H9 (cell line): ENCODE data around the gene RNF224. TPM values are rescaled to one million over a fixed set of nuclear protein-coding genes. Genes with fewer than 3 reads are reported as not detected.

ENCODE experiments used
- DNase-seq: peaks from one replicate; pipeline ENCODE4 v3.0.0-alpha.2; 2017
- H2AFZ ChIP-seq: one replicate; pipeline ENCODE4 v1.6.1; 2013; ENCODE audit warnings: mild to moderate bottlenecking, low read length, control low read depth, moderate library complexity
- H2AK5ac ChIP-seq: 2 replicates; pipeline ENCODE4 v1.6.1; 2013; ENCODE audit warnings: low read length, control low read depth, mixed read lengths; ENCODE audit not compliant: insufficient read length
- H2BK120ac ChIP-seq: one replicate; pipeline ENCODE4 v1.6.1; 2013; ENCODE audit warnings: low read depth, mild to moderate bottlenecking, low read length, control low read depth, inconsistent platforms; ENCODE audit not compliant: poor library complexity, severe bottlenecking
- H2BK12ac ChIP-seq: 2 replicates; pipeline ENCODE4 v1.6.1; 2013; ENCODE audit warnings: low read length, control low read depth, mixed read lengths, low read depth; ENCODE audit not compliant: insufficient read length
- H2BK15ac ChIP-seq: 2 replicates; pipeline ENCODE4 v1.6.1; 2013; ENCODE audit warnings: low read depth, low read length, control low read depth
- H2BK20ac ChIP-seq: one replicate; pipeline ENCODE4 v1.6.1; 2013; ENCODE audit warnings: low read depth, mild to moderate bottlenecking, low read length, control low read depth, inconsistent platforms; ENCODE audit not compliant: poor library complexity, severe bottlenecking
- H2BK5ac ChIP-seq: 2 replicates; pipeline ENCODE4 v1.6.1; 2013; ENCODE audit warnings: low read length, control low read depth, mixed read lengths; ENCODE audit not compliant: insufficient read length
- H3K14ac ChIP-seq: 2 replicates; pipeline ENCODE4 v1.6.1; 2013; ENCODE audit warnings: low read length, control low read depth; ENCODE audit not compliant: insufficient read depth
- H3K18ac ChIP-seq: 2 replicates; pipeline ENCODE4 v1.6.1; 2013; ENCODE audit warnings: low read depth, mild to moderate bottlenecking, mixed read lengths, low read length, control low read depth; ENCODE audit not compliant: insufficient read length
- H3K23ac ChIP-seq: 2 replicates; pipeline ENCODE4 v1.6.1; 2013; ENCODE audit warnings: low read length, control low read depth, mixed read lengths, low read depth; ENCODE audit not compliant: insufficient read length
- H3K23me2 ChIP-seq: 2 replicates; pipeline ENCODE4 v1.6.1; 2013; ENCODE audit warnings: low read depth, mild to moderate bottlenecking, mixed read lengths, low read length, control low read depth; ENCODE audit not compliant: insufficient read length, poor library complexity, severe bottlenecking
- H3K27ac ChIP-seq: 2 replicates; pipeline ENCODE4 v1.5.1; 2013; ENCODE audit warnings: low read length, control low read depth, mixed read lengths, low read depth; ENCODE audit not compliant: insufficient read length
- H3K27me3 ChIP-seq: 2 replicates; pipeline ENCODE4 v1.6.1; 2013; ENCODE audit warnings: low read length, control low read depth, inconsistent platforms; ENCODE audit not compliant: insufficient read depth
- H3K4ac ChIP-seq: 2 replicates; pipeline ENCODE4 v1.6.1; 2013; ENCODE audit warnings: low read depth, mild to moderate bottlenecking, control low read depth, inconsistent platforms, low read length, moderate library complexity
- H3K4me1 ChIP-seq: 2 replicates; pipeline ENCODE4 v1.6.1; 2013; ENCODE audit warnings: low read length, control low read depth, inconsistent platforms; ENCODE audit not compliant: insufficient read depth
- H3K4me2 ChIP-seq: 2 replicates; pipeline ENCODE4 v1.6.1; 2013; ENCODE audit warnings: low read length, control low read depth, mixed read lengths; ENCODE audit not compliant: insufficient read length, insufficient read depth
- H3K56ac ChIP-seq: 2 replicates; pipeline ENCODE4 v1.6.1; 2013; ENCODE audit warnings: low read depth, mild to moderate bottlenecking, mixed read lengths, low read length, control low read depth; ENCODE audit not compliant: insufficient read length
- H3K79me1 ChIP-seq: 2 replicates; pipeline ENCODE4 v1.6.1; 2013; ENCODE audit warnings: low read depth, mild to moderate bottlenecking, moderate library complexity, low read length, control low read depth, inconsistent platforms; ENCODE audit not compliant: insufficient read depth, poor library complexity, severe bottlenecking
- H3K79me2 ChIP-seq: 2 replicates; pipeline ENCODE4 v1.6.1; 2013; ENCODE audit warnings: low read length, control low read depth, inconsistent platforms; ENCODE audit not compliant: insufficient read depth
- H3K9ac ChIP-seq: 2 replicates; pipeline ENCODE4 v1.6.1; 2013; ENCODE audit warnings: low read length, control low read depth, mixed read lengths; ENCODE audit not compliant: insufficient read length; ENCODE audit errors: extremely low read depth
- H3K9me3 ChIP-seq: one replicate; pipeline ENCODE4 v1.6.1; 2013; ENCODE audit warnings: low read depth, low read length, inconsistent platforms; ENCODE audit not compliant: control insufficient read depth
- H3T11ph ChIP-seq: one replicate; pipeline ENCODE4 v1.6.1; 2013; ENCODE audit warnings: mild to moderate bottlenecking, low read length, control low read depth, inconsistent platforms
- H4K20me1 ChIP-seq: one replicate; pipeline ENCODE4 v1.6.1; 2013; ENCODE audit not compliant: control insufficient read depth, insufficient read length, insufficient read depth
- H4K5ac ChIP-seq: 2 replicates; pipeline ENCODE4 v1.6.1; 2013; ENCODE audit warnings: low read depth, mild to moderate bottlenecking, mixed read lengths, low read length, control low read depth; ENCODE audit not compliant: insufficient read length
- H4K8ac ChIP-seq: replicated peaks from 2 replicates; pipeline ENCODE4 v1.6.1; 2013; ENCODE audit warnings: low read length, control low read depth, mixed read lengths, low read depth; ENCODE audit not compliant: insufficient read length
- H4K91ac ChIP-seq: 2 replicates; pipeline ENCODE4 v1.6.1; 2013; ENCODE audit warnings: low read depth, mild to moderate bottlenecking, moderate library complexity, mixed read lengths, low read length, control low read depth; ENCODE audit not compliant: insufficient read length
- H3K27ac Mint-ChIP-seq, 3 experiments: 2 replicates in 2 of 3; 3 replicates in 1 of 3; pipeline ENCODE4 v1.8.0; 2020 to 2021; ENCODE audit warnings: mixed read lengths in 3 of 3, mild to moderate bottlenecking in 1 of 3, moderate library complexity in 1 of 3
- H3K27me3 Mint-ChIP-seq: 2 replicates; pipeline ENCODE4 v1.8.0; 2021; ENCODE audit warnings: low read depth, mild to moderate bottlenecking, moderate library complexity, mixed read lengths
- H3K36me3 Mint-ChIP-seq, 3 experiments: 2 replicates in 2 of 3; 3 replicates in 1 of 3; pipeline ENCODE4 v1.8.0; 2020 to 2021; ENCODE audit warnings: low read depth in 3 of 3, mixed read lengths in 3 of 3; ENCODE audit not compliant: insufficient read depth in 1 of 3
- H3K4me1 Mint-ChIP-seq, 2 experiments: 2 replicates each; pipeline ENCODE4 v1.8.0; 2020; ENCODE audit warnings: mixed read lengths in 2 of 2
- H3K4me3 Mint-ChIP-seq, 2 experiments: 2 replicates in 1 of 2; 3 replicates in 1 of 2; pipeline ENCODE4 v1.8.0; 2020 to 2021; ENCODE audit warnings: mild to moderate bottlenecking in 2 of 2, mixed read lengths in 2 of 2, moderate library complexity in 1 of 2
- H3K9me3 Mint-ChIP-seq, 2 experiments: 2 replicates in 1 of 2; 3 replicates in 1 of 2; pipeline ENCODE4 v1.8.0; 2020; ENCODE audit warnings: mild to moderate bottlenecking in 2 of 2, mixed read lengths in 2 of 2, moderate library complexity in 1 of 2
- WGBS: extraction: QIAGEN DNeasy Blood & Tissue Kit; methylation state at CpG from one replicate; pipeline ENCODE4 v1.1.7; 2013; ENCODE audit warnings: missing lambda C conversion rate, low lambda C conversion rate, mixed read lengths; ENCODE audit not compliant: insufficient read length; ENCODE audit errors: extremely low coverage; 5-methylcytosine and 5-hydroxymethylcytosine counted together
- total RNA-seq: library from RNA; stranded (reverse); gene quantifications from 2 replicates; pipeline ENCODE4 v1.2.1, GENCODE V29; 2021
- TF ChIP-seq, protein P1 (sequence below): fragments of 200-600 bp; sonication (generic); conservative IDR thresholded peaks from 3 replicates; pipeline ENCODE4 v1.8.0; 2021; ENCODE audit warnings: antibody characterized with exemption, mild to moderate bottlenecking

RNF224 gene
- total RNA-seq, 1 experiment from 2014 or later: 0.15 TPM

GRCh38 chr9:137185921-137186320, 41.4 kb upstream of the RNF224 start:
- H3K4me2 ChIP-seq: no peak overlapping the region
- Mint-ChIP-seq H3K4me3 (no peak overlapping the region), H3K27ac (no peak overlapping the region), H3K4me1 (peaks cover 17 to 22% of the 10 kb centered on the region in 2 experiments), H3K9me3 (no peaks in the 10 kb centered on the region), H3K36me3 (peaks cover 10 to 59% (median 49%) of the 10 kb centered on the region in 3 experiments; a peak in 6 of 7 replicates), H3K27me3 (no peaks in the 10 kb centered on the region)
- H2AK5ac ChIP-seq: no peak overlapping the region
- no CpG with 5 or more reads among the region's 19 CpGs for WGBS
- no peak overlapping the region for H3K23ac ChIP-seq
- H3K23me2 ChIP-seq: peaks cover 13% of the 10 kb centered on the region
- H3K27ac ChIP-seq: no peak overlapping the region
- H4K5ac ChIP-seq: no peak overlapping the region
- no peak overlapping the region for H3K14ac ChIP-seq
- H2AFZ ChIP-seq: no peak overlapping the region
- H2BK5ac ChIP-seq: no peak overlapping the region
- no peak overlapping the region for H2BK12ac ChIP-seq
- peaks cover 10% of the 10 kb centered on the region; the same call in 1 of the 2 replicates for H3K79me2 ChIP-seq
- peaks cover 6% of the 10 kb centered on the region for H3K79me1 ChIP-seq
- H4K20me1 ChIP-seq: peaks cover 2% of the 10 kb centered on the region
- no peak for DNase-seq
- no peak overlapping the region for H2BK20ac ChIP-seq
- no peak overlapping the region for H3K4ac ChIP-seq
- no peaks in the 10 kb centered on the region for H3K9me3 ChIP-seq
- H3K56ac ChIP-seq: no peak overlapping the region
- no peak overlapping the region for H4K8ac ChIP-seq
- H4K91ac ChIP-seq: no peak overlapping the region
- TF ChIP-seq, protein P1, sequence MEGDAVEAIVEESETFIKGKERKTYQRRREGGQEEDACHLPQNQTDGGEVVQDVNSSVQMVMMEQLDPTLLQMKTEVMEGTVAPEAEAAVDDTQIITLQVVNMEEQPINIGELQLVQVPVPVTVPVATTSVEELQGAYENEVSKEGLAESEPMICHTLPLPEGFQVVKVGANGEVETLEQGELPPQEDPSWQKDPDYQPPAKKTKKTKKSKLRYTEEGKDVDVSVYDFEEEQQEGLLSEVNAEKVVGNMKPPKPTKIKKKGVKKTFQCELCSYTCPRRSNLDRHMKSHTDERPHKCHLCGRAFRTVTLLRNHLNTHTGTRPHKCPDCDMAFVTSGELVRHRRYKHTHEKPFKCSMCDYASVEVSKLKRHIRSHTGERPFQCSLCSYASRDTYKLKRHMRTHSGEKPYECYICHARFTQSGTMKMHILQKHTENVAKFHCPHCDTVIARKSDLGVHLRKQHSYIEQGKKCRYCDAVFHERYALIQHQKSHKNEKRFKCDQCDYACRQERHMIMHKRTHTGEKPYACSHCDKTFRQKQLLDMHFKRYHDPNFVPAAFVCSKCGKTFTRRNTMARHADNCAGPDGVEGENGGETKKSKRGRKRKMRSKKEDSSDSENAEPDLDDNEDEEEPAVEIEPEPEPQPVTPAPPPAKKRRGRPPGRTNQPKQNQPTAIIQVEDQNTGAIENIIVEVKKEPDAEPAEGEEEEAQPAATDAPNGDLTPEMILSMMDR: no peak
- peaks cover 5% of the 10 kb centered on the region; the same call in 1 of the 2 replicates for H3K4me1 ChIP-seq
- H3T11ph ChIP-seq: no peak overlapping the region
- no peak overlapping the region for H3K18ac ChIP-seq
- no peak overlapping the region for H2BK15ac ChIP-seq
- H2BK120ac ChIP-seq: no peak overlapping the region
- no peaks in the 10 kb centered on the region for H3K27me3 ChIP-seq
- no peak overlapping the region for H3K9ac ChIP-seq
